ENCODE data around the gene SHQ1.

GRCh38 chr3:72820415-72820814 is 27.8 kb downstream of the SHQ1 start:
- TF ChIP-seq POLR2AphosphoS5 (IDR thresholded peaks at IDR 0.05) (no peak), CTCF (IDR thresholded peaks at IDR 0.05) (no peak)
